Measurements from ENCODE around the gene TMEM204. TPM values are rescaled to one million over a fixed set of nuclear protein-coding genes. Genes with fewer than 3 reads are reported as not detected.

The TMEM204 gene
- total and polyA plus RNA-seq, 2 donors (not counting 1 experiment from before 2014, with no cell fraction given): 10.9 to 12.4 TPM

DNA sequence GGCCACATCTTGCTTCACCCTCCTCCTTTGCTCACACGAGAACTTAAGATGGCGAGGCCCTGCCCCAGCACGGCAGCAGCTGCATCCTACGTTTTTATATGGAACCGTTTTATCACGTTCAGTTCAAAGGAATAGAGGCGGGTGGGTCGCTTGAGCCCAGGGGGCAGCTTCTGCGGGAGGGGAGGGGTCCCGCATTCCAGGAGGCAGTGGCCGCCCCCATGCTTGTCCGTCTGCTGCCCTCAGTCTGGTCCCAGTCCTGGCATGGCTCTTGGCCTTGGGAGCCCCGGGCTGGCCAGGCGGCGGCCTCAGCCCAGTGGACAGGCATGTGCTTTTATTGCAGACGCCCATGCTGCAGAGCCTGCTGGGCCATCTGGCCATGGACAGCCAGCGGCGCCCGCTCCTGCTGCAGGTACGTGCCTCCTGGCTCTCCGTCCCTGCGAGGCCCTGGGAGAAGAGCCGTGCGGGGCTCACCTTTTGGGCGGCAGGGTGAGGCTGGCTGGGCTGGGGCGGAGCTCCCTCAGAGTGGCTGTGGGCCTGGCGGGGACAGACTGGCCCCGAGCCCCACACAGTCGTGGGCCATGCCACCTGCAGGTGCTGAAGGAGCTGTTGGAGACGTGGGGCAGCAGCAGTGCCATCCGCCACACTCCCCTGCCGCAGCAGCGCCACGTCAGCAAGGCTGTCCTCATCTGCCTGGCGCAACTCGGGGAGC lies 33.6 kb upstream of the TMEM204 start:
- Histone ChIP-seq H4K20me1 (ENCODE audit: control insufficient read depth, extremely low read depth, insufficient read depth, low read length) (no peaks in the 10 kb centered on the region), H3K4me3 (replicated peaks in 1 of 4; ENCODE audit: control extremely low read depth in 1 of 4, insufficient read depth in 1 of 4, low read depth in 3 of 4, low read length in 4 of 4) (no peak overlapping the region), H3K27me3 (ENCODE audit: control insufficient read depth, insufficient read depth, low read length) (no peaks in the 10 kb centered on the region), H3K9ac (ENCODE audit: insufficient read depth, low read length) (no peak overlapping the region), H3K4me2 (ENCODE audit: extremely low read depth, insufficient read depth, low read length) (no peak overlapping the region), H3K27ac (ENCODE audit: insufficient read depth, low read length) (no peak overlapping the region), H3K36me3 (ENCODE audit: control insufficient read depth, insufficient read depth, low read length) (peaks cover 27% of the 10 kb centered on the region), H3K4me1 (ENCODE audit: control insufficient read depth, extremely low read depth, insufficient read depth, low read length) (no peaks in the 10 kb centered on the region), H3K79me2 (ENCODE audit: control insufficient read depth, insufficient read depth, low read length) (no peaks in the 10 kb centered on the region), H3K9me3 (ENCODE audit: control insufficient read depth, insufficient read depth, low read depth, low read length) (no peaks in the 10 kb centered on the region), H2AFZ (ENCODE audit: low read length) (no peak overlapping the region)
- TF ChIP-seq CTCF (conservative IDR thresholded peaks at IDR 0.05 in 1 of 2, IDR thresholded peaks at IDR 0.05 in 1 of 2; ENCODE audit: low read depth in 1 of 2, low read length in 2 of 2) (no peak), EZH2 (IDR thresholded peaks at IDR 0.05; ENCODE audit: low read length, missing control alignments) (no peak)
- no peak for DNase-seq (ENCODE audit: low read depth in 2 of 2)

- H3K4me3 ChIP-seq (replicated peaks in 1 of 4; ENCODE audit: control extremely low read depth in 1 of 4, insufficient read depth in 1 of 4, low read depth in 3 of 4, low read length in 4 of 4): no peak overlapping the region
- no peak for DNase-seq (ENCODE audit: low read depth in 2 of 2)
- peaks cover 27% of the 10 kb centered on the region for H3K36me3 ChIP-seq (ENCODE audit: control insufficient read depth, insufficient read depth, low read length)
Measured at GRCh38 chr16:1500465-1501150, 32.9 kb upstream of the TMEM204 start.

More at GRCh38 chr16:1500465-1501150, 32.9 kb upstream of the TMEM204 start:
- no peak overlapping the region for H2AFZ ChIP-seq (ENCODE audit: low read length)
- H3K27ac ChIP-seq (ENCODE audit: insufficient read depth, low read length): no peak overlapping the region
- H3K9me3 ChIP-seq (ENCODE audit: control insufficient read depth, insufficient read depth, low read depth, low read length): no peaks in the 10 kb centered on the region
- H3K9ac ChIP-seq (ENCODE audit: insufficient read depth, low read length): no peak overlapping the region
- no peaks in the 10 kb centered on the region for H4K20me1 ChIP-seq (ENCODE audit: control insufficient read depth, extremely low read depth, insufficient read depth, low read length)
- TF ChIP-seq CTCF (conservative IDR thresholded peaks at IDR 0.05 in 1 of 2, IDR thresholded peaks at IDR 0.05 in 1 of 2; ENCODE audit: low read depth in 1 of 2, low read length in 2 of 2) (no peak), EZH2 (IDR thresholded peaks at IDR 0.05; ENCODE audit: low read length, missing control alignments) (no peak)
- H3K79me2 ChIP-seq (ENCODE audit: control insufficient read depth, insufficient read depth, low read length): no peaks in the 10 kb centered on the region
- no peak overlapping the region for H3K4me2 ChIP-seq (ENCODE audit: extremely low read depth, insufficient read depth, low read length)
- H3K4me1 ChIP-seq (ENCODE audit: control insufficient read depth, extremely low read depth, insufficient read depth, low read length): no peaks in the 10 kb centered on the region
- H3K27me3 ChIP-seq (ENCODE audit: control insufficient read depth, insufficient read depth, low read length): no peaks in the 10 kb centered on the region

Measured in fibroblast of lung (primary cell).